Measurements from ENCODE around the gene SMURF2.
"Not testable (repeated sequence)": the region's sequence is repeated elsewhere in the genome, so short reads cannot be mapped to it uniquely, and the experiment has no call there.

GRCh38 chr17:64577025-64577424 is 85.1 kb downstream of the SMURF2 start:
- not testable (repeated sequence) for TF ChIP-seq CTCF, POLR2A (IDR thresholded peaks at IDR 0.05)
